H1 (cell line): Measurements from ENCODE around the gene CRISPLD2. TPM values are rescaled to one million over a fixed set of nuclear protein-coding genes. Genes with fewer than 3 reads are reported as not detected.

ENCODE experiments used
- CTCF ChIA-PET: fragments of 300-600 bp; sonication (Branson Sonifier 250); formaldehyde crosslinking; loops from one replicate; lab custom pipeline; 2021; ENCODE audit not compliant: partially characterized antibody; lab: Charles Lee
- POLR2A ChIA-PET: fragments of 300-600 bp; sonication (Branson Sonifier 250); formaldehyde crosslinking; loops from one replicate; lab custom pipeline; 2021; ENCODE audit warnings: inconsistent platforms; ENCODE audit not compliant: partially characterized antibody; lab: Charles Lee
- DNase-seq, 2 experiments: peaks; one replicate each; pipeline versions ENCODE4 v3.0.0 to v3.0.0-alpha.2; 2010 to 2022; ENCODE audit warnings: low spot score in 2 of 2, low read depth in 1 of 2, mixed read lengths in 1 of 2
- FAIRE-seq: peaks from 2 replicates; lab custom pipeline; 2011; peaks lifted over from hg19 to GRCh38; lab: Jason Lieb, UNC
- H2AFZ ChIP-seq: 2 replicates; pipeline ENCODE4 v1.8.1; 2012; ENCODE audit warnings: low read length, inconsistent platforms
- H2AK5ac ChIP-seq: 2 replicates; pipeline ENCODE4 v1.6.1; 2013; ENCODE audit warnings: low read depth, low read length
- H2BK120ac ChIP-seq: replicated peaks from 2 replicates; pipeline ENCODE3; 2013; ENCODE audit warnings: low read depth, low read length, inconsistent platforms
- H2BK12ac ChIP-seq: 2 replicates; pipeline ENCODE4 v1.6.1; 2013; ENCODE audit warnings: low read depth, low read length
- H2BK15ac ChIP-seq: 2 replicates; pipeline ENCODE4 v1.6.1; 2013; ENCODE audit warnings: low read length
- H2BK20ac ChIP-seq: 2 replicates; pipeline ENCODE4 v1.6.1; 2013; ENCODE audit warnings: low read length
- H2BK5ac ChIP-seq: 2 replicates; pipeline ENCODE4 v1.6.1; 2013; ENCODE audit warnings: low read depth, low read length
- H3K14ac ChIP-seq: 2 replicates; pipeline ENCODE4 v1.6.1; 2013; ENCODE audit warnings: inconsistent platforms; ENCODE audit not compliant: insufficient read length
- H3K18ac ChIP-seq: 2 replicates; pipeline ENCODE4 v1.6.1; 2013; ENCODE audit warnings: low read length; ENCODE audit errors: extremely low read depth
- H3K23ac ChIP-seq: 2 replicates; pipeline ENCODE4 v1.6.1; 2013; ENCODE audit warnings: inconsistent platforms; ENCODE audit not compliant: insufficient read length
- H3K23me2 ChIP-seq: 2 replicates; pipeline ENCODE4 v1.6.1; 2013; ENCODE audit warnings: low read depth, low read length
- H3K27ac ChIP-seq: 2 replicates; pipeline ENCODE4 v1.6.1; 2011; ENCODE audit warnings: low read depth, low read length, inconsistent platforms
- H3K27me3 ChIP-seq, 4 experiments: replicated peaks in 1 of 4; 1 replicate in 1 of 4; 2 replicates in 3 of 4; pipeline versions ENCODE4 v1.6.1 to v1.8.1; 2011 to 2013; ENCODE audit warnings: low read length in 3 of 4, mild to moderate bottlenecking in 3 of 4, inconsistent platforms in 2 of 4, mixed read lengths in 2 of 4, moderate library complexity in 1 of 4; ENCODE audit not compliant: control insufficient read depth in 3 of 4, insufficient read depth in 3 of 4; ENCODE audit errors: extremely low read depth in 1 of 4
- H3K36me3 ChIP-seq, 4 experiments: 2 replicates each; pipeline versions ENCODE4 v1.6.1 to v1.8.1; 2011 to 2013; ENCODE audit warnings: mild to moderate bottlenecking in 4 of 4, low read length in 3 of 4, moderate library complexity in 2 of 4, control low read depth in 1 of 4, inconsistent platforms in 1 of 4; ENCODE audit not compliant: insufficient read depth in 4 of 4, control insufficient read depth in 2 of 4
- H3K4ac ChIP-seq: replicated peaks from 2 replicates; pipeline ENCODE3; 2013; ENCODE audit warnings: low read length, low read depth, mixed read lengths, inconsistent platforms; ENCODE audit not compliant: insufficient read length
- H3K4me1 ChIP-seq, 4 experiments: replicated peaks in 1 of 4; 1 replicate in 1 of 4; 2 replicates in 3 of 4; pipeline versions ENCODE4 v1.6.1 to v1.8.1; 2011 to 2013; ENCODE audit warnings: low read length in 3 of 4, inconsistent platforms in 2 of 4, mixed read lengths in 1 of 4; ENCODE audit not compliant: insufficient read depth in 4 of 4, control insufficient read depth in 3 of 4
- H3K4me2 ChIP-seq, 2 experiments: 2 replicates each; pipeline versions ENCODE4 v1.6.1 to v1.8.1; 2011 to 2013; ENCODE audit warnings: low read depth in 2 of 2, low read length in 2 of 2, control low read depth in 1 of 2, inconsistent platforms in 1 of 2, mild to moderate bottlenecking in 1 of 2; ENCODE audit not compliant: insufficient read depth in 1 of 2
- H3K4me3 ChIP-seq, 4 experiments: fragments of 200-600, 300-600 bp in 1 of 4; sonication (generic), shearing (Covaris generic), sonication (Bioruptor Twin) in 1 of 4; 2 replicates each; pipeline versions ENCODE4 v1.5.1 to v1.8.1; 2011 to 2016; ENCODE audit warnings: low read length in 4 of 4, low read depth in 3 of 4, control low read depth in 2 of 4, inconsistent platforms in 2 of 4, mild to moderate bottlenecking in 2 of 4, mixed read lengths in 1 of 4, moderate library complexity in 1 of 4; ENCODE audit not compliant: insufficient read depth in 2 of 4; ENCODE audit errors: extremely low read depth in 1 of 4
- H3K56ac ChIP-seq: replicated peaks from 2 replicates; pipeline ENCODE3; 2013; ENCODE audit warnings: low read depth, mild to moderate bottlenecking, mixed read lengths, low read length, inconsistent platforms; ENCODE audit not compliant: insufficient read length
- H3K79me1 ChIP-seq: 2 replicates; pipeline ENCODE4 v1.6.1; 2013; ENCODE audit warnings: low read depth, low read length, control low read depth
- H3K79me2 ChIP-seq, 2 experiments: 2 replicates each; pipeline versions ENCODE4 v1.6.1 to v1.8.1; 2012 to 2013; ENCODE audit warnings: low read length in 2 of 2, mild to moderate bottlenecking in 2 of 2, inconsistent platforms in 1 of 2; ENCODE audit not compliant: insufficient read depth in 2 of 2, control insufficient read depth in 1 of 2
- H3K9ac ChIP-seq, 4 experiments: replicated peaks in 1 of 4; 1 replicate in 1 of 4; 2 replicates in 3 of 4; pipeline versions ENCODE4 v1.6.1 to v1.8.1; 2011 to 2013; ENCODE audit warnings: low read depth in 3 of 4, low read length in 3 of 4, control low read depth in 2 of 4, mild to moderate bottlenecking in 2 of 4, moderate library complexity in 2 of 4, inconsistent platforms in 1 of 4; ENCODE audit errors: extremely low read depth in 1 of 4
- H3K9me3 ChIP-seq, 2 experiments: 2 replicates each; pipeline versions ENCODE4 v1.6.1 to v1.8.1; 2012 to 2013; ENCODE audit warnings: mild to moderate bottlenecking in 2 of 2, moderate library complexity in 2 of 2, control low read depth in 1 of 2, inconsistent platforms in 1 of 2, low read depth in 1 of 2, low read length in 1 of 2, mixed read lengths in 1 of 2; ENCODE audit not compliant: insufficient read depth in 2 of 2
- H4K20me1 ChIP-seq, 2 experiments: replicated peaks in 1 of 2; 2 replicates each; pipeline versions ENCODE3 to v1.8.1; 2011 to 2013; ENCODE audit warnings: inconsistent platforms in 2 of 2, low read length in 2 of 2, mild to moderate bottlenecking in 1 of 2; ENCODE audit not compliant: insufficient read depth in 2 of 2, control insufficient read depth in 1 of 2
- H4K5ac ChIP-seq: 2 replicates; pipeline ENCODE4 v1.6.1; 2013; ENCODE audit warnings: low read length, low read depth, mixed read lengths, inconsistent platforms; ENCODE audit not compliant: insufficient read length
- H4K8ac ChIP-seq: 2 replicates; pipeline ENCODE4 v1.8.0; 2013; ENCODE audit warnings: mild to moderate bottlenecking, moderate library complexity, low read length, inconsistent platforms; ENCODE audit not compliant: insufficient read depth; ENCODE audit errors: extremely low read depth
- H4K91ac ChIP-seq: replicated peaks from 2 replicates; pipeline ENCODE3; 2013; ENCODE audit warnings: low read length, mixed read lengths, inconsistent platforms; ENCODE audit not compliant: insufficient read length
- SP1 ChIP-seq: IDR thresholded peaks from 2 replicates; pipeline ENCODE4 v1.6.1; 2011; ENCODE audit warnings: low read depth, low read length
- WGBS, 2 experiments: shearing (Covaris generic) in 1 of 2; methylation state at CpG; one replicate each; pipeline versions ENCODE4 v1.1.6 to v1.1.7; 2013 to 2015; ENCODE audit warnings: low lambda C conversion rate in 2 of 2, mixed read lengths in 2 of 2, inconsistent platforms in 1 of 2, low coverage in 1 of 2, missing lambda C conversion rate in 1 of 2; ENCODE audit not compliant: insufficient replicate concordance in 2 of 2, insufficient coverage in 1 of 2, insufficient read length in 1 of 2; ENCODE audit errors: extremely low coverage in 1 of 2, missing lambda C conversion rate in 1 of 2; 5-methylcytosine and 5-hydroxymethylcytosine counted together
- polyA plus RNA-seq, 7 experiments: library from polyadenylated mRNA; depleted of rRNA in 3 of 7; stranded (reverse) in 5 of 7; unstranded in 2 of 7; fragments of >200 nt in 5 of 7; fragments of 200-250 nt in 2 of 7; gene quantifications; 1 replicate in 5 of 7; 2 replicates in 1 of 7; 4 replicates in 1 of 7; pipeline versions ENCODE4 v1.2.1 to v1.2.3, GENCODE V29; 2011 to 2013; ENCODE audit warnings: missing spikeins in 2 of 7, mixed read lengths in 2 of 7
- total RNA-seq: library from RNA; stranded (reverse); fragmentation: NEBNext Ultra II Directional; extraction: Animal tissue kit (Norgen Biotek cat#: 25700); gene quantifications from 2 replicates; pipeline ENCODE4 v1.2.1, GENCODE V29; 2021
- TF ChIP-seq, protein P1 (sequence below): IDR thresholded peaks from 2 replicates; pipeline ENCODE4 v1.6.1; 2011; ENCODE audit warnings: low read length, improper control_type of control experiment

CRISPLD2 gene
- total and polyA plus RNA-seq, 2 of the 8 experiments (the other 6 are each of a cell fraction or from before 2014, with no cell fraction given): 2.7 to 5.1 TPM

GRCh38 chr16:84780063-84780462 is 39.7 kb upstream of the CRISPLD2 start:
- Histone ChIP-seq H3K27me3 (no peaks in the 10 kb centered on the region), H3K4me1 (no peaks in the 10 kb centered on the region), H2AFZ (no peak overlapping the region), H3K79me2 (no peaks in the 10 kb centered on the region), H4K5ac (no peak overlapping the region), H2AK5ac (no peak overlapping the region), H3K27ac (no peak overlapping the region), H3K36me3 (peaks cover 9 to 41% (median 28%) of the 10 kb centered on the region in 4 experiments), H4K8ac (no peak overlapping the region), H3K79me1 (no peaks in the 10 kb centered on the region; the same call in 1 of the 2 replicates), H3K9me3 (no peaks in the 10 kb centered on the region), H3K56ac (no peak overlapping the region), H2BK5ac (no peak overlapping the region), H2BK120ac (no peak overlapping the region), H2BK12ac (no peak overlapping the region), H4K91ac (no peak overlapping the region), H3K4ac (no peak overlapping the region), H3K18ac (no peak overlapping the region), H3K23ac (no peak overlapping the region), H3K4me3 (no peak overlapping the region), H4K20me1 (peaks cover 0 to 4% of the 10 kb centered on the region in 2 experiments), H2BK20ac (no peak overlapping the region), H3K14ac (no peak overlapping the region), H3K9ac (no peak overlapping the region), H3K4me2 (no peak overlapping the region), H3K23me2 (no peaks in the 10 kb centered on the region), H2BK15ac (no peak overlapping the region)
- FAIRE-seq (no peak), DNase-seq (no peak)
- TF ChIP-seq, protein P1, sequence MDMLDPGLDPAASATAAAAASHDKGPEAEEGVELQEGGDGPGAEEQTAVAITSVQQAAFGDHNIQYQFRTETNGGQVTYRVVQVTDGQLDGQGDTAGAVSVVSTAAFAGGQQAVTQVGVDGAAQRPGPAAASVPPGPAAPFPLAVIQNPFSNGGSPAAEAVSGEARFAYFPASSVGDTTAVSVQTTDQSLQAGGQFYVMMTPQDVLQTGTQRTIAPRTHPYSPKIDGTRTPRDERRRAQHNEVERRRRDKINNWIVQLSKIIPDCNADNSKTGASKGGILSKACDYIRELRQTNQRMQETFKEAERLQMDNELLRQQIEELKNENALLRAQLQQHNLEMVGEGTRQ: no peak
- TF ChIP-seq SP1: no peak
- 92% methylated on average over 11 of the region's 11 CpGs; no CpG with 5 or more reads in 1 of the 2 experiments for WGBS, 2 experiments
- CTCF ChIA-PET: interaction anchor here (0.9 to 2.3 kb wide), 5 partner anchors 9 to 191 kb away, joined by 3 to 8 read pairs (median 3); no protein-coding TSS in a partner anchor
- POLR2A ChIA-PET: interaction anchor here (0.7 to 2.0 kb wide), 6 partner anchors 11 to 157 kb away, joined by 3 to 6 read pairs (median 3); no protein-coding TSS in a partner anchor
